Gastrocnemius medialis (tissue), 4 donors: ENCODE results near the gene TTC17. TPM values are rescaled to one million over a fixed set of nuclear protein-coding genes. Genes with fewer than 3 reads are reported as not detected.

Source experiments
- ATAC-seq, 2 donors: fragments of 150-250 bp; one replicate each; pipeline ENCODE4 v1.9.1; 2016
- DNase-seq, 2 donors: peaks; one replicate each; pipeline ENCODE4 v3.0.0-alpha.2; 2019
- H3K27ac ChIP-seq, 4 donors: fragments of 200-600 bp; sonication (generic); 1 replicate in 1 of 4; 2 replicates in 3 of 4; pipeline ENCODE4 v1.5.1; 2016 to 2018; ENCODE audit warnings: mild to moderate bottlenecking in 2 of 4, moderate library complexity in 1 of 4
- H3K27me3 ChIP-seq, 3 donors: fragments of 200-600 bp; sonication (generic) in 2 of 3; 1 replicate in 1 of 3; 2 replicates in 2 of 3; pipeline versions ENCODE4 v1.5.1 to v1.6.0; 2016 to 2019; ENCODE audit warnings: mild to moderate bottlenecking in 1 of 3, moderate library complexity in 1 of 3
- H3K36me3 ChIP-seq, 2 donors: fragments of 200-600 bp; sonication (generic) in 1 of 2; one replicate each; pipeline ENCODE4 v1.5.1; 2017 to 2018
- H3K4me1 ChIP-seq, 2 donors: fragments of 200-600 bp; sonication (generic) in 1 of 2; one replicate each; pipeline ENCODE4 v1.5.1; 2016 to 2017; ENCODE audit warnings: mild to moderate bottlenecking in 2 of 2
- H3K4me3 ChIP-seq, 4 donors: fragments of 200-600 bp; sonication (generic) in 3 of 4; 1 replicate in 1 of 4; 2 replicates in 3 of 4; pipeline ENCODE4 v1.5.1; 2016 to 2019; ENCODE audit warnings: mild to moderate bottlenecking in 2 of 4
- H3K9me3 ChIP-seq, 3 donors: fragments of 200-600 bp; sonication (generic) in 2 of 3; 1 replicate in 1 of 3; 2 replicates in 2 of 3; pipeline ENCODE4 v1.5.1; 2016 to 2019
- POLR2A ChIP-seq, 2 donors: fragments of 450-650 bp; IDR thresholded peaks; one replicate each; pipeline ENCODE4 v1.6.1; 2017; ENCODE audit warnings: antibody characterized with exemption in 2 of 2, mild to moderate bottlenecking in 2 of 2, moderate library complexity in 2 of 2
- in situ Hi-C, 4 donors: fragments of 200-750 bp; cut with MboI; loops; one replicate each; pipeline versions ENCODE4 v1.15.0 to v1.8.0; 2017; ENCODE audit warnings: low sequenced_read_pairs in 4 of 4
- intact Hi-C: fragments of 100-400 bp; cut with DNase I; formaldehyde crosslinking; loops from one replicate; pipeline ENCODE4 v1.15.1; 2023; ENCODE audit warnings: low total_unique reads
- total RNA-seq, 4 donors: library from RNA; depleted of rRNA; stranded (reverse); fragments of >200 nt; gene quantifications; one replicate each; pipeline versions ENCODE4 v1.1.0 to v1.2.3, GENCODE V29; 2016
- TF ChIP-seq, protein P1 (sequence below), 5 experiments: fragments of 450-650 bp in 3 of 5; fragments of 200-600 bp in 2 of 5; sonication (generic) in 2 of 5; IDR thresholded peaks in 4 of 5; conservative IDR thresholded peaks in 1 of 5; 1 replicate in 4 of 5; 2 replicates in 1 of 5; pipeline ENCODE4 v1.5.1; 2016 to 2019; ENCODE audit warnings: antibody characterized with exemption in 5 of 5, mild to moderate bottlenecking in 3 of 5, moderate library complexity in 3 of 5

TTC17 gene, protein sequence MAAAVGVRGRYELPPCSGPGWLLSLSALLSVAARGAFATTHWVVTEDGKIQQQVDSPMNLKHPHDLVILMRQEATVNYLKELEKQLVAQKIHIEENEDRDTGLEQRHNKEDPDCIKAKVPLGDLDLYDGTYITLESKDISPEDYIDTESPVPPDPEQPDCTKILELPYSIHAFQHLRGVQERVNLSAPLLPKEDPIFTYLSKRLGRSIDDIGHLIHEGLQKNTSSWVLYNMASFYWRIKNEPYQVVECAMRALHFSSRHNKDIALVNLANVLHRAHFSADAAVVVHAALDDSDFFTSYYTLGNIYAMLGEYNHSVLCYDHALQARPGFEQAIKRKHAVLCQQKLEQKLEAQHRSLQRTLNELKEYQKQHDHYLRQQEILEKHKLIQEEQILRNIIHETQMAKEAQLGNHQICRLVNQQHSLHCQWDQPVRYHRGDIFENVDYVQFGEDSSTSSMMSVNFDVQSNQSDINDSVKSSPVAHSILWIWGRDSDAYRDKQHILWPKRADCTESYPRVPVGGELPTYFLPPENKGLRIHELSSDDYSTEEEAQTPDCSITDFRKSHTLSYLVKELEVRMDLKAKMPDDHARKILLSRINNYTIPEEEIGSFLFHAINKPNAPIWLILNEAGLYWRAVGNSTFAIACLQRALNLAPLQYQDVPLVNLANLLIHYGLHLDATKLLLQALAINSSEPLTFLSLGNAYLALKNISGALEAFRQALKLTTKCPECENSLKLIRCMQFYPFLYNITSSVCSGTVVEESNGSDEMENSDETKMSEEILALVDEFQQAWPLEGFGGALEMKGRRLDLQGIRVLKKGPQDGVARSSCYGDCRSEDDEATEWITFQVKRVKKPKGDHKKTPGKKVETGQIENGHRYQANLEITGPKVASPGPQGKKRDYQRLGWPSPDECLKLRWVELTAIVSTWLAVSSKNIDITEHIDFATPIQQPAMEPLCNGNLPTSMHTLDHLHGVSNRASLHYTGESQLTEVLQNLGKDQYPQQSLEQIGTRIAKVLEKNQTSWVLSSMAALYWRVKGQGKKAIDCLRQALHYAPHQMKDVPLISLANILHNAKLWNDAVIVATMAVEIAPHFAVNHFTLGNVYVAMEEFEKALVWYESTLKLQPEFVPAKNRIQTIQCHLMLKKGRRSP
- 10 to 100 TPM; 31.6 to 69.0 (median 37.5) TPM for total RNA-seq

GRCh38 chr11:43358801-43359421 is at the start of gene TTC17:
Gene TTC17, plus strand, starts transcription at chr11:43358920. Its CDS starts 35 bp downstream, at chr11:43358955.
- DNase-seq (peak; percentile 90 to 91), ATAC-seq (peak; percentile 97 to 98)
- H3K9me3 ChIP-seq, result no peaks in the 10 kb centered on the region
- peaks cover 19 to 25% of the 10 kb centered on the region in 2 donors for H3K4me1 ChIP-seq
- in situ Hi-C loops (no loop called here), intact Hi-C loops (loop anchor here (2.0 kb wide), 1 partner anchor 48 kb away; the partner anchor contains the start of gene API5)
- H3K27me3 ChIP-seq, result no peaks in the 10 kb centered on the region
- no peaks in the 10 kb centered on the region for H3K36me3 ChIP-seq
- peak; percentile 82 to 87 for TF ChIP-seq POLR2A (IDR thresholded peaks at IDR 0.05)
- TF ChIP-seq, protein P1, sequence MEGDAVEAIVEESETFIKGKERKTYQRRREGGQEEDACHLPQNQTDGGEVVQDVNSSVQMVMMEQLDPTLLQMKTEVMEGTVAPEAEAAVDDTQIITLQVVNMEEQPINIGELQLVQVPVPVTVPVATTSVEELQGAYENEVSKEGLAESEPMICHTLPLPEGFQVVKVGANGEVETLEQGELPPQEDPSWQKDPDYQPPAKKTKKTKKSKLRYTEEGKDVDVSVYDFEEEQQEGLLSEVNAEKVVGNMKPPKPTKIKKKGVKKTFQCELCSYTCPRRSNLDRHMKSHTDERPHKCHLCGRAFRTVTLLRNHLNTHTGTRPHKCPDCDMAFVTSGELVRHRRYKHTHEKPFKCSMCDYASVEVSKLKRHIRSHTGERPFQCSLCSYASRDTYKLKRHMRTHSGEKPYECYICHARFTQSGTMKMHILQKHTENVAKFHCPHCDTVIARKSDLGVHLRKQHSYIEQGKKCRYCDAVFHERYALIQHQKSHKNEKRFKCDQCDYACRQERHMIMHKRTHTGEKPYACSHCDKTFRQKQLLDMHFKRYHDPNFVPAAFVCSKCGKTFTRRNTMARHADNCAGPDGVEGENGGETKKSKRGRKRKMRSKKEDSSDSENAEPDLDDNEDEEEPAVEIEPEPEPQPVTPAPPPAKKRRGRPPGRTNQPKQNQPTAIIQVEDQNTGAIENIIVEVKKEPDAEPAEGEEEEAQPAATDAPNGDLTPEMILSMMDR (IDR thresholded peaks at IDR 0.05 in 4 of 5, conservative IDR thresholded peaks at IDR 0.05 in 1 of 5), result no peak
- peak within 1 kb of the TSS; percentile 71 to 98 (median 92) for H3K4me3 ChIP-seq
- peak within 1 kb of the TSS; percentile 82 to 91 (median 89) for H3K27ac ChIP-seq

DNA sequence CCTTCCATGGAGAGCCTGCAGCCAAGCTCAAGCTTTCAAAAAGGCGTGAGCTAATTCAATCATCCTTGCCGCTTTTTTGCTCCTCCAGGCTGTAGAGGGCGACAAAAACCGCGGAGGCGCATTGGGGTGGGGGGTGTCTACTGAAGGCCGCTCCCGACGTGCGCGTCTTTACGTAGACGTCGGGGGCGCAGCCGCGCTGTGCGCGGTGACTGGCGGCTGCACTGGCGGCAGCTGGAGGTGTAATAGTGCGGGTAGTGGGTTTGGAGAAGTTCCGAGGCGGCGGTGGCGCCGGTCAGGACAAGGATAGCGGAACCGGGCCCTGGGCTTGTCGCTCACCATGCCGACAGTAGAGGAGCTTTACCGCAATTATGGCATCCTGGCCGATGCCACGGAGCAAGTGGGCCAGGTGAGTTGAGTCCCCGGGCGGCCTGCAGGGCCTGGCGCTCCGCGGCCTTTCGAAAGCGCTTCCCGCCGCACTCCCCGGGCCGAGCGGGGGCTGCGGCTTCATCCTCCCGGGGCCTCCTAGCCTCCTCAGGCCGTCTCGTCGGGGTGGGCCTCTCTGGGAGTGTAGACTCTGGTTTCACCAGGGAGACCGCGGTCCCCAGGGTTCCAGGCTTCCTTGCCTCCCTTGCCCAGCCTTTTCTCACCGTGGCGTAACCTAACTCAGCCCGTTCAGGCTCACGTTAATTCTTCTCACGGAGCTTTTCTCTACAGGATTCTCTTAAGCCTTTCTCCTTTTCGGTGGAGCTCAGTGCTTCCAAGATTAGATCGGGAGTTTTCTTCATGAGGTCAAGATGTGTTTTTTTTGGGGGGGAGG is 46.7 kb upstream of the TTC17 start, which contains the start of gene API5:
TSS of gene API5 (plus strand) at position 206 of the 817 bp plus-strand sequence. CDS start at position 338, 132 bp downstream.
- H3K27ac ChIP-seq, result peak within 1 kb of the TSS; percentile 85 to 89 (median 88)
- peak within 1 kb of the TSS; percentile 82 to 94 (median 92) for H3K4me3 ChIP-seq
- H3K9me3 ChIP-seq, result no peaks in the 10 kb centered on the region
- intact Hi-C loops (loop anchor here (2.0 kb wide), 1 partner anchor 47 kb away; the partner anchor contains the start of gene TTC17), in situ Hi-C loops (no loop called here)
- TF ChIP-seq, protein P1 (IDR thresholded peaks at IDR 0.05 in 4 of 5, conservative IDR thresholded peaks at IDR 0.05 in 1 of 5), result peak; percentile 30 to 84 (median 54)
- peak; percentile 67 to 78 for TF ChIP-seq POLR2A (IDR thresholded peaks at IDR 0.05)
- H3K36me3 ChIP-seq, result no peaks in the 10 kb centered on the region
- DNase-seq (peak; percentile 79 to 91), ATAC-seq (peak; percentile 96 to 98)
- H3K4me1 ChIP-seq, result peaks cover 22 to 28% of the 10 kb centered on the region in 2 donors
- H3K27me3 ChIP-seq, result no peaks in the 10 kb centered on the region

- TF ChIP-seq, protein P1 (IDR thresholded peaks at IDR 0.05 in 4 of 5, conservative IDR thresholded peaks at IDR 0.05 in 1 of 5), result no peak
- no peak for TF ChIP-seq POLR2A (IDR thresholded peaks at IDR 0.05)
- H3K9me3 ChIP-seq, result no peaks in the 10 kb centered on the region
- intact Hi-C loops, result no loop called here
- DNase-seq (no peak), ATAC-seq (no peak)
- peaks cover 22 to 28% of the 10 kb centered on the region in 2 donors for H3K4me1 ChIP-seq
- H3K36me3 ChIP-seq, result peaks cover 0 to 29% of the 10 kb centered on the region in 2 donors
- H3K27me3 ChIP-seq, result no peaks in the 10 kb centered on the region
- no peak overlapping the region for H3K4me3 ChIP-seq
- in situ Hi-C loops, result no loop called here
- no peak overlapping the region for H3K27ac ChIP-seq
Measured at GRCh38 chr11:43315966-43316365, 42.8 kb upstream of the TTC17 start.
